HUES48 (cell line): ENCODE results near the gene FAM229A.

ENCODE experiments used
- H3K27ac ChIP-seq: one replicate; pipeline ENCODE4 v1.7.0; 2013; ENCODE audit warnings: low read depth, low read length, inconsistent platforms
- H3K27me3 ChIP-seq: 2 replicates; pipeline ENCODE4 v1.6.1; 2013; ENCODE audit warnings: mild to moderate bottlenecking, low read length; ENCODE audit not compliant: control insufficient read depth, insufficient read depth
- H3K36me3 ChIP-seq: 2 replicates; pipeline ENCODE4 v1.6.1; 2013; ENCODE audit warnings: low read length; ENCODE audit not compliant: control insufficient read depth, insufficient read depth
- H3K4me1 ChIP-seq: 2 replicates; pipeline ENCODE4 v1.6.1; 2013; ENCODE audit warnings: mild to moderate bottlenecking, low read length; ENCODE audit not compliant: control insufficient read depth, insufficient read depth
- H3K4me3 ChIP-seq: 2 replicates; pipeline ENCODE4 v1.5.1; 2013; ENCODE audit warnings: mild to moderate bottlenecking, low read depth, low read length
- H3K9ac ChIP-seq: 2 replicates; pipeline ENCODE4 v1.6.1; 2013; ENCODE audit warnings: mild to moderate bottlenecking, low read depth, low read length, moderate library complexity
- H3K9me3 ChIP-seq: 2 replicates; pipeline ENCODE4 v1.6.1; 2013; ENCODE audit warnings: low read length; ENCODE audit not compliant: control insufficient read depth, insufficient read depth

Gene FAM229A

DNA sequence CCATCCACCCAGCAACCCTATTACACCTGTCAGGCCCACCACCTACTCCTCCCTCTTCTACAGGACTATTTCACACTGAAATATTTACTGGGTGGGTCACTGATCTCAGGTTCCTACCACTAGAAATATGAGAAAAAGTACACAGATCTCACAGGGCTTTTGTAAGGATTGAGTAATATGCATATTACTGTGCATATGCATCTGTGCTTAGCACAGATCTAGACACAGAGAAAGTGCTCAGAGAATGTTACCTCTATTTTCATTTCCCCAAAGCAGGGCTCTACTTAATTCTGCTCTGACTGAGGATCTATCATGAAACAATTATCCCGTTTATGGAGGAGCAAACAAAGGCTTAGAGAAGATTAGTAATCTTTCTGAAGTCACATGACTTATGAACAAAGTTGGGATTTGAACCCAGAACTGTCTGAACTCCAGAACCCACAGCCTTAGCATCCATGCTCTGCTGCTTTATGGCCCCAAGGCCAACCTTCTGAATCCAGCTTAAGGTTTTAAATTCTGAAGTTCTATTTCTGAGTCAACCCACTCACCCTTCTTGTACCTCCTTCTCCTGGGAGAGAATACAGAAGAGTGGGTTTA lies 11.8 kb upstream of the FAM229A start:
- H3K4me3 ChIP-seq = no peak overlapping the region
- H3K36me3 ChIP-seq = peaks cover 84% of the 10 kb centered on the region
- no peak overlapping the region for H3K9ac ChIP-seq
- H3K27me3 ChIP-seq = no peaks in the 10 kb centered on the region
- no peak overlapping the region for H3K27ac ChIP-seq
- H3K9me3 ChIP-seq = no peaks in the 10 kb centered on the region
- H3K4me1 ChIP-seq = no peaks in the 10 kb centered on the region

DNA sequence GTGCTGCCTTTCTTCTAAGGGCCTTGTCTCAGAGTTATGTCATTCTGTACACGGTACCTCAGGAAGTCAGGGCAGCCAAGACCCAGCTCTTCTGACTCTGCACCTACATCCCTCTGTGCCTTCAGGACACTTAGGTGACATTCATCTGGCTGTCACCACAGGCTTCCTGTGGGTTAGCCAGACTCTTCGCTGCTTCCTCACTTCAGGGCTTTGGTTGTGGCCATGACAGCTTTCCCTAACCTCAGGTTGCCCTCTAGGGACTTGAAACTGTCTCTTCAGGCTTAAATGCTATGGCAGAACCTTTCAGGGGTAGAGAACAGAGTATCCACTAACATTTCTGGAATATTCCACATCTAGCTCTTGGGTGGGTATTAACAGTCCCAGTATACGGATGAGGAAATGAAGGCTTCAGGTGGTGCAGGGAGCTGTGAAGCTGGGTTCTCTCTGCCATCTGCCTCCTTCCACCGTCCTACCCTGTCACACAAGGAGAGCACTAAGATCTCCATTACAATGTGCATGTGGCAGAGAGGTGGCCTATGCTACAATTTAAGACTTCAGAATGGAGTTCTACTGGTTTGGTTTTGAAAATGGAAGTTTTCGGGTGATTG lies 10.0 kb upstream of the FAM229A start:
- Histone ChIP-seq H3K36me3 (peaks cover 83% of the 10 kb centered on the region), H3K4me1 (no peaks in the 10 kb centered on the region), H3K9me3 (no peaks in the 10 kb centered on the region), H3K27ac (no peak overlapping the region), H3K4me3 (no peak overlapping the region), H3K9ac (no peak overlapping the region), H3K27me3 (no peaks in the 10 kb centered on the region)

DNA sequence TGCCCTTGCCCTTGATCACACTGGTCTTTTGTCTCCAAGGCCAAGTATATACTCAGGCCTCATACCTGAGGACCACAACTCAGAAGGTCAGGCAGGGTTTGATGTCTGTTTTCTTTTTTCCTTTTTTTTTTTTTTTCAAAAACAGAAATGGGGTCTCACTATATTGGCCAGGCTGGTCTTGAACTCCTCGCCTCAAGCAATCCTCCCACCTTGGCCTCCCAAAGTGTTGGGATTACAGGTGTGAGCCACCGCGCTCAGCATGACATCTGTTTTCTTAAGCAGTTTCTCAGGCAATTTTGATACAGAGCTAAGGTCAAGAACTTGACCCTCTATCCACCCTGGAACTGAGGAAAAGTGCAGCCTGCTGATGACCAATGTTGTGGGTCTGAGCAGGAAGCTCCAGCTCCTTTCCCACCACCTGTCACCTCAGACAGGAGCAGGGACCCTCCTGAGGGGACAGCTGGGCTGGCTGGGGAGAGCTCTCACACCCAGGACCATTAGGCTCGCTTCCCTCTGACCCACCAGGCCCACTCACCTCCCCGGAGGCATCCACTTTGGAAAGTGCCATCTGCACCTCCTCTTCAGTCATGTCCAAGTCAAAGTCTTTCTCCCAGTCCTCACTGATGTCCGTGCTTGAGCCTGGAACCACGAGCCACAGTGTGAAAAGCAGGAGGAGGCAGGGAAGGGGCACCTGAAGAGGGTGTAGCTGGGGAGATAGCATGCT lies 5.8 kb upstream of the FAM229A start:
- no peaks in the 10 kb centered on the region for H3K9me3 ChIP-seq
- no peak overlapping the region for H3K27ac ChIP-seq
- H3K36me3 ChIP-seq = peaks cover 78% of the 10 kb centered on the region
- H3K4me3 ChIP-seq = no peak overlapping the region
- H3K4me1 ChIP-seq = no peaks in the 10 kb centered on the region
- H3K27me3 ChIP-seq = no peaks in the 10 kb centered on the region
- H3K9ac ChIP-seq = no peak overlapping the region

DNA sequence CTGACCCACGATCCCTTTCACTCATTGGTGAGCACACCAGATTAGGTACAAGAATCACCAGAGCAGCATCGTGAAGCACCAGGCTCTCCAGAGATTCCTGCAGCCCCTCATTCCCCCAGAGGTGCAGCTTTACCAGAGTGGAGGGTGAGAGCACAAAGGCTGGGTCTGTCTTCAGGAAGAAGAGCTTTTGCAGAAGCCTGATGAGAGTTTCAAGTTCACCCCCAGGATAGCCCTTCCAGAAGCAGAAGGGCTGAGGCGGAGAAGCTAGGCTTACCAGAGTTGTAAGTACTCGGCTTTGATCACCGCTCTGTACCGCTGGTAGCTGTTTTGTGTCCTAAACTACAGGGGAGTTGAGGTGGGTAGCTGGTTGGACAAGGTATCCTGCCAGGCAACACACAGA lies 3.2 kb upstream of the FAM229A start:
- Histone ChIP-seq H3K36me3 (peaks cover 59% of the 10 kb centered on the region), H3K27ac (no peak overlapping the region), H3K9me3 (no peaks in the 10 kb centered on the region), H3K9ac (no peak overlapping the region; the same call in 1 of the 2 replicates), H3K4me1 (peaks cover 5% of the 10 kb centered on the region; the same call in 1 of the 2 replicates), H3K27me3 (peaks cover 10% of the 10 kb centered on the region), H3K4me3 (no peak overlapping the region)

DNA sequence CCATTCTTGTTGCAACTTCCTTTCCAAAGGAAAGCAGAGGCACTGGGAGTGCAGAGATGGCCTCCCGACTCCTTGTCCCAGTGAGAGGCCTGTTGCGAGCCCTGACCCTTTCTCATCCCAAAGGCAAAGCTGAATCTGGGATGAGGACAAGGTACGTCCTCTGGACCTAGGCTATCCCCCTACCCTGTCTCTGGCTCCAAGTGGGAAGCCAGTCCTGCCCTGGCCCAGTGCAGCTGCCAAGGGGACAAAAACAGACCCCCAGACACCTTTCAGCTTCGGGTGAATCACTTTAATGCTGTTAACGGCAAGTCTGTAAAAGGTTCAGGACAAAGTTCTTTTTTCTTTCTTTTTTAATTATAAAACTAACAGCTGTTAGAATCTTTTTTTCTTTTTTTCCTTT lies 2.6 kb upstream of the FAM229A start:
- Histone ChIP-seq H3K9me3 (no peaks in the 10 kb centered on the region), H3K9ac (no peak overlapping the region), H3K36me3 (peaks cover 59% of the 10 kb centered on the region), H3K27ac (no peak overlapping the region), H3K27me3 (peaks cover 11% of the 10 kb centered on the region), H3K4me1 (peaks cover 5% of the 10 kb centered on the region; the same call in 1 of the 2 replicates), H3K4me3 (no peak overlapping the region)

DNA sequence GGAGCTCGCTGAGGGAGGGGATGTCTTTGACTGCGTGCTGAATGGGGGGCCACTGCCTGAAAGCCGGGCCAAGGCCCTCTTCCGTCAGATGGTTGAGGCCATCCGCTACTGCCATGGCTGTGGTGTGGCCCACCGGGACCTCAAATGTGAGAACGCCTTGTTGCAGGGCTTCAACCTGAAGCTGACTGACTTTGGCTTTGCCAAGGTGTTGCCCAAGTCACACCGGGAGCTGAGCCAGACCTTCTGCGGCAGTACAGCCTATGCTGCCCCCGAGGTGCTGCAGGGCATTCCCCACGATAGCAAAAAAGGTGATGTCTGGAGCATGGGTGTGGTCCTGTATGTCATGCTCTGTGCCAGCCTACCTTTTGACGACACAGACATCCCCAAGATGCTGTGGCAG lies 1.4 kb upstream of the FAM229A start:
- Histone ChIP-seq H3K4me3 (no peak overlapping the region), H3K9ac (no peak overlapping the region), H3K9me3 (no peaks in the 10 kb centered on the region), H3K36me3 (peaks cover 49% of the 10 kb centered on the region), H3K4me1 (peaks cover 5% of the 10 kb centered on the region; the same call in 1 of the 2 replicates), H3K27ac (no peak overlapping the region), H3K27me3 (peaks cover 11% of the 10 kb centered on the region)

DNA sequence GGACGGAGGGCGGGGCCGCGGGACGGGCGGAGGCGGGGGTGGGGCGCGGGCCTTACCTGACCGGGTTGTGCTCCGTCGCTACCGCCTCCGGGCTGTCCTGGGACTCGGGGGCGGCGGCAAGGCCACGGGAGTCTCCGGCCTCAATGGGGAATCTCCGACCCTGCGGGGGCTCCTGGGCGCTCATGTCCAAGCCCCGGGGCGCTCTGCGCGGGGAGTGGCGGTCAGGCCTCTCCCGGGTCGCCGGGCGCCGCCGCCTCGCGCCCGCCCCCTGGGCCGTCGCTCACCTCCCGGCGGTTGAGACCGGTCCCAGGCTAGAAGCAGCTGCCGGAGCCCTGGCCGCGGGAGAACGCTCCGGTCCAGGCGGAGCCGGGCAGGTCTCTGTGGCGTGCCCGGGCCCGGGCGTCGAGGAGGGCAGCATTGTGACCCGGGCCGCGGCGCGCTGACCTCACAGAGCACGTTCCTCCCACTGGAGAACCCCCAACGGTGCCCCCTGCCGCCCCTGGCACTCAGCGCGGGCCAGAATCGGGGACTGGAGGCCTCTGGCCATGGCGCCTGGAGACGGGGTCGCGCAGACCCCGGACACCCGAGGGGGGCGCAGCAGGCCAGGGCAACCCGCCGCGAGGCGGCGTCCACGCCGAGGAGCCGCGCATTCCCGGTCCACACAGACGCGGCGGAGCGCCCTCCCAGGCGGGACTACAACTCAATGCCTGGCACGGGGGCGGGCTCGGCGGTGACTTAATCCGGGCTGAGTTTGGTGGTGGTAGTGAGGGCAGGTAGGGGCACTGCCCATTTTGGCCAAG lies 411 bp downstream of the FAM229A start:
- H3K27ac ChIP-seq = peak overlapping the region; percentile 31
- peaks cover 5% of the 10 kb centered on the region; the same call in 1 of the 2 replicates for H3K4me1 ChIP-seq
- no peaks in the 10 kb centered on the region for H3K9me3 ChIP-seq
- H3K9ac ChIP-seq = no peak overlapping the region
- peaks cover 11% of the 10 kb centered on the region for H3K27me3 ChIP-seq
- H3K36me3 ChIP-seq = peaks cover 32% of the 10 kb centered on the region
- peak overlapping the region; percentile 45 for H3K4me3 ChIP-seq

DNA sequence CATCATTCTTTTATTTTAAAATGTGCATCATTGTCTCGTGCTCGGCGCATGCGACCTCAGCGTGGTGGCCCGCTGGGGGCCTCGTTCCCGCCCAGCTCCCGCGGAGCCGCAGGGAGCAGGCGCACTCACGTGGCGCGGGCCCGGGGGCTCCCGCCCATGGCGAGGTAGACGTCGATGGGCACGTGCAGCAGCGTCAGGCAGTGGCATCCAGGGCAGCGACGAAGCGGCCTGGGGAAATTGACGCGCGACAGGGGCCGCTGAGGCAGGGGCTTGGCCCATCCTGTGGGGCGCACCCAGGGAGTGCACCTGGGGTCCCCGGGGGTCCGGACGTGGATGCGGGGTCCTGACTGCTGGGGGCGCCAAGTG lies 994 bp downstream of the FAM229A start:
- H3K9ac ChIP-seq = no peak overlapping the region
- peaks cover 26% of the 10 kb centered on the region for H3K36me3 ChIP-seq
- H3K9me3 ChIP-seq = no peaks in the 10 kb centered on the region
- peaks cover 11% of the 10 kb centered on the region for H3K27me3 ChIP-seq
- H3K4me3 ChIP-seq = no peak overlapping the region
- H3K4me1 ChIP-seq = peaks cover 5% of the 10 kb centered on the region; the same call in 1 of the 2 replicates
- no peak overlapping the region for H3K27ac ChIP-seq

DNA sequence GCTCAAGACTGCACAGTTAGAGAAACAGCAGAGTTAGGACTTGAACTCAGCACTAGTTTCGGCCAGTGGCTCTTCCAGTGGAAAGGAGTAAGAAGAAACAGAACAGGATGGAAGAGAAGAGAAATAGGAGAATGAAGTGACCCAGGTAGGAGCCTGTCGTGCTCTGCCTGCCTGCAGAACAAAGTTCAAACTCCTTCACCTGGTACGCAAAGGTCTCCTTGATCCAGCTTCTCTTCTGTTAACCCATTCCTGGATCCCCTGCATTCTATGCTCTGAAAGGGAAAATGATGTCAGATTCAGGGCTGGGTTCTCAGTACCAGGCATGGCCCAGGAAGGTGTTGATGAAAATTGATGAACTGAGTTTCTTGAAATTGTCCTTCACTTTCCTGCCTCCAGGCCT lies 3.9 kb downstream of the FAM229A start:
- Histone ChIP-seq H3K27ac (no peak overlapping the region), H3K4me3 (no peak overlapping the region), H3K27me3 (peaks cover 11% of the 10 kb centered on the region), H3K9me3 (no peaks in the 10 kb centered on the region), H3K9ac (no peak overlapping the region), H3K36me3 (peaks cover 6% of the 10 kb centered on the region; the same call in 1 of the 2 replicates), H3K4me1 (peaks cover 9% of the 10 kb centered on the region; the same call in 1 of the 2 replicates)

DNA sequence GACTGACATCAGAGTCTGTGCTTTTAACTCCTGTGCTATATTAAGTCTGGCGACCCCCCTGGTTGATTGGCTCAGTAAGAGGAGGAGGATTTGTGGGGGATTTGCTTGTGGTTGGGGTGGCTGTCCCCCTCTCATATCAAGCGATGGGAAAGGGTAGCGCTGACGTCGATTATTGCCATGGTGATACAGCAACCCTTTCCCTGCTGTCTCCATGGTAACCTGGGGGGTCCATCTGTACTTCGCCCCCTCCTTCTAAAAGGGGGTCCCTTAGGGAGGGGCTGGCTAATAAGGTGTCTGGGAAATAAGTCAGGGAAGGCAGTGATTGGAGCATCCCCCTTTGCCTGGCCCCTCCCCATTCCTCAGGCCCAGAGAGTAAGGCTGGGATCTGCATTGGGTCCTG lies 4.7 kb downstream of the FAM229A start:
- Histone ChIP-seq H3K4me1 (peaks cover 11% of the 10 kb centered on the region; the same call in 1 of the 2 replicates), H3K9me3 (no peaks in the 10 kb centered on the region), H3K36me3 (no peaks in the 10 kb centered on the region), H3K9ac (no peak overlapping the region), H3K27ac (no peak overlapping the region), H3K27me3 (peaks cover 11% of the 10 kb centered on the region), H3K4me3 (no peak overlapping the region)
